C4-2B (cell line): Measurements from ENCODE around the gene ABCF2.

Source experiments
- H3K27ac ChIP-seq: fragments of 450-650 bp; 2 replicates; pipeline ENCODE4 v1.5.1; 2017
- CTCF ChIP-seq: fragments of 450-650 bp; conservative IDR thresholded peaks from 2 replicates; pipeline ENCODE4 v1.5.1; 2017; ENCODE audit warnings: mild to moderate bottlenecking
- ZFX ChIP-seq: fragments of 450-650 bp; IDR thresholded peaks from 2 replicates; pipeline ENCODE4 v1.6.1; 2017

Gene ABCF2

GRCh38 chr7:151247611-151248345 lies 20.8 kb upstream of the ABCF2 start:
- no peak for TF ChIP-seq CTCF
- H3K27ac ChIP-seq, result peak overlapping the region; percentile 77

- H3K27ac ChIP-seq, result peak overlapping the region; percentile 77; the same call in 1 of the 2 replicates
- TF ChIP-seq CTCF, result no peak
- TF ChIP-seq ZFX, result no peak
Observed at GRCh38 chr7:151246851-151247580, 20.0 kb upstream of the ABCF2 start.

GRCh38 chr7:151246102-151246850 lies 19.3 kb upstream of the ABCF2 start:
- no peak for TF ChIP-seq CTCF
- no peak for TF ChIP-seq ZFX
- no peak overlapping the region; the same call in 1 of the 2 replicates for H3K27ac ChIP-seq

- TF ChIP-seq CTCF (peak; percentile 73), ZFX (no peak)
Observed at GRCh38 chr7:151245360-151246101, 18.5 kb upstream of the ABCF2 start.

GRCh38 chr7:151244841-151245346 lies 17.9 kb upstream of the ABCF2 start:
- H3K27ac ChIP-seq, result no peak overlapping the region
- no peak for TF ChIP-seq ZFX
- TF ChIP-seq CTCF, result no peak

More at GRCh38 chr7:151245360-151246101, 18.5 kb upstream of the ABCF2 start:
- H3K27ac ChIP-seq, result no peak overlapping the region

- no peak overlapping the region for H3K27ac ChIP-seq
- TF ChIP-seq CTCF (peak; percentile 97), ZFX (no peak)
Observed at GRCh38 chr7:151244196-151244840, 17.3 kb upstream of the ABCF2 start.
